Measurements from ENCODE around the gene ZEB1. TPM values are rescaled to one million over a fixed set of nuclear protein-coding genes. Genes with fewer than 3 reads are reported as not detected.

The ZEB1 gene
- polyA plus RNA-seq (2011; rRNA removed): 128 and 154 TPM in 2 replicates
- 224 and 338 TPM in 2 replicates for polyA minus RNA-seq (2011; rRNA and poly(A)+ RNA removed)

GRCh38 chr10:31318854-31319601, at the start of gene ZEB1:
Gene ZEB1, plus strand, starts transcription at chr10:31319216. Its CDS starts 19 bp downstream, at chr10:31319235.
- TF ChIP-seq, protein P1, sequence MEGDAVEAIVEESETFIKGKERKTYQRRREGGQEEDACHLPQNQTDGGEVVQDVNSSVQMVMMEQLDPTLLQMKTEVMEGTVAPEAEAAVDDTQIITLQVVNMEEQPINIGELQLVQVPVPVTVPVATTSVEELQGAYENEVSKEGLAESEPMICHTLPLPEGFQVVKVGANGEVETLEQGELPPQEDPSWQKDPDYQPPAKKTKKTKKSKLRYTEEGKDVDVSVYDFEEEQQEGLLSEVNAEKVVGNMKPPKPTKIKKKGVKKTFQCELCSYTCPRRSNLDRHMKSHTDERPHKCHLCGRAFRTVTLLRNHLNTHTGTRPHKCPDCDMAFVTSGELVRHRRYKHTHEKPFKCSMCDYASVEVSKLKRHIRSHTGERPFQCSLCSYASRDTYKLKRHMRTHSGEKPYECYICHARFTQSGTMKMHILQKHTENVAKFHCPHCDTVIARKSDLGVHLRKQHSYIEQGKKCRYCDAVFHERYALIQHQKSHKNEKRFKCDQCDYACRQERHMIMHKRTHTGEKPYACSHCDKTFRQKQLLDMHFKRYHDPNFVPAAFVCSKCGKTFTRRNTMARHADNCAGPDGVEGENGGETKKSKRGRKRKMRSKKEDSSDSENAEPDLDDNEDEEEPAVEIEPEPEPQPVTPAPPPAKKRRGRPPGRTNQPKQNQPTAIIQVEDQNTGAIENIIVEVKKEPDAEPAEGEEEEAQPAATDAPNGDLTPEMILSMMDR (IDR thresholded peaks at IDR 0.05; ENCODE audit: low read depth, low read length): peak; percentile 46
- Histone ChIP-seq H3K27me3 (ENCODE audit: control insufficient read depth, insufficient read depth, low read length) (no peaks in the 10 kb centered on the region), H3K4me3 (ENCODE audit: low read depth, low read length) (peak within 1 kb of the TSS; percentile 88), H3K27ac (ENCODE audit: low read depth, low read length) (peak within 1 kb of the TSS; percentile 93), H3K9me3 (ENCODE audit: control insufficient read depth, insufficient read depth, low read length) (no peaks in the 10 kb centered on the region; the same call in 1 of the 2 replicates)
- DNase-seq (ENCODE audit: low read depth, low spot score): peak; percentile 79
- CTCF ChIA-PET: interaction anchor here (1.9 kb wide), 1 partner anchor 535 kb away, joined by 5 read pairs; no protein-coding TSS in a partner anchor
- POLR2A ChIA-PET: interaction anchor here (0.6 to 1.3 kb wide), 3 partner anchors 190 to 582 kb away, joined by 3 to 4 read pairs (median 4); no protein-coding TSS in a partner anchor

- Histone ChIP-seq H3K4me3 (ENCODE audit: low read depth, low read length) (no peak overlapping the region), H3K27ac (ENCODE audit: low read depth, low read length) (no peak overlapping the region), H3K27me3 (ENCODE audit: control insufficient read depth, insufficient read depth, low read length) (no peaks in the 10 kb centered on the region), H3K9me3 (ENCODE audit: control insufficient read depth, insufficient read depth, low read length) (no peaks in the 10 kb centered on the region)
- ChIA-PET CTCF (no interaction called here), POLR2A (no interaction called here)
- TF ChIP-seq, protein P1 (IDR thresholded peaks at IDR 0.05; ENCODE audit: low read depth, low read length): no peak
- DNase-seq (ENCODE audit: low read depth, low spot score): no peak
Observed at GRCh38 chr10:31270954-31271353, 48.1 kb upstream of the ZEB1 start.

- CTCF ChIA-PET: no interaction called here
- H3K27me3 ChIP-seq (ENCODE audit: control insufficient read depth, insufficient read depth, low read length): no peaks in the 10 kb centered on the region
- H3K4me3 ChIP-seq (ENCODE audit: low read depth, low read length): no peak overlapping the region
- TF ChIP-seq, protein P1 (IDR thresholded peaks at IDR 0.05; ENCODE audit: low read depth, low read length): no peak
- DNase-seq (ENCODE audit: low read depth, low spot score): no peak
- H3K9me3 ChIP-seq (ENCODE audit: control insufficient read depth, insufficient read depth, low read length): no peaks in the 10 kb centered on the region
- POLR2A ChIA-PET: no interaction called here
- no peak overlapping the region for H3K27ac ChIP-seq (ENCODE audit: low read depth, low read length)
Observed at GRCh38 chr10:31272841-31273240, 46.2 kb upstream of the ZEB1 start.

- no peaks in the 10 kb centered on the region for H3K9me3 ChIP-seq (ENCODE audit: control insufficient read depth, insufficient read depth, low read length)
- CTCF ChIA-PET: interaction anchor here (1.6 kb wide), 1 partner anchor 634 kb away, joined by 3 read pairs; no protein-coding TSS in a partner anchor
- H3K27me3 ChIP-seq (ENCODE audit: control insufficient read depth, insufficient read depth, low read length): no peaks in the 10 kb centered on the region
- H3K4me3 ChIP-seq (ENCODE audit: low read depth, low read length): no peak overlapping the region
- DNase-seq (ENCODE audit: low read depth, low spot score): no peak
- TF ChIP-seq, protein P1 (IDR thresholded peaks at IDR 0.05; ENCODE audit: low read depth, low read length): no peak
- H3K27ac ChIP-seq (ENCODE audit: low read depth, low read length): no peak overlapping the region
- POLR2A ChIA-PET: no interaction called here
Observed at GRCh38 chr10:31273789-31274188, 45.2 kb upstream of the ZEB1 start.

DNA sequence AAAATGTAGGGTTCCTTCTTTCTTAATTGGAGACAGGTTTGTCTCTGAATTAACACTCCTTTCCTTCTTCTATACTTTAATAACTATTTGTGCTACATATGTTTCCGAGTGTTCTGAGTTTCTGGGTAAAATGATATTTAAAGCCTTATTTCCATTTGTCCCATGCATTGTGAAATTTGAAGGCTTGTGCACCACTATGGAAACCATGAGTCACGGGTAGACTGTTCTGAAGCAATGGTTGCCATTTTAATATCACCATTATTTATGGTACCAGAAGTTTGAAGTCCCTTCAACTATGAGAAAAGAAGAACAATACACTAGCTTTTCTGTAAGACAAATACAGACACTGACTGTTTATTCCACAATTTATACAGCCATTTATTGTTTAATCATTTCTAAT, 44.7 kb upstream of the ZEB1 start:
- CTCF ChIA-PET: interaction anchor here (1.6 kb wide), 1 partner anchor 634 kb away, joined by 3 read pairs; no protein-coding TSS in a partner anchor
- no peak for DNase-seq (ENCODE audit: low read depth, low spot score)
- no peak overlapping the region for H3K27ac ChIP-seq (ENCODE audit: low read depth, low read length)
- TF ChIP-seq, protein P1 (IDR thresholded peaks at IDR 0.05; ENCODE audit: low read depth, low read length): no peak
- H3K4me3 ChIP-seq (ENCODE audit: low read depth, low read length): no peak overlapping the region
- no peaks in the 10 kb centered on the region for H3K9me3 ChIP-seq (ENCODE audit: control insufficient read depth, insufficient read depth, low read length)
- H3K27me3 ChIP-seq (ENCODE audit: control insufficient read depth, insufficient read depth, low read length): no peaks in the 10 kb centered on the region
- POLR2A ChIA-PET: interaction anchor here (0.6 kb wide), 1 partner anchor 529 kb away, joined by 3 read pairs; no protein-coding TSS in a partner anchor
